GM12878 (cell line): ENCODE data around the gene TRPM5. TPM values are rescaled to one million over a fixed set of nuclear protein-coding genes. Genes with fewer than 3 reads are reported as not detected.

Source experiments
- ATF3 ChIP-seq: IDR thresholded peaks from 2 replicates; pipeline ENCODE4 v1.6.1; 2011; ENCODE audit warnings: low read depth, mild to moderate bottlenecking, low read length, moderate library complexity, borderline replicate concordance; ENCODE audit errors: extremely low read depth
- BMI1 ChIP-seq: fragments of 450-650 bp; IDR thresholded peaks from 2 replicates; pipeline ENCODE4 v1.6.1; 2016; ENCODE audit warnings: mild to moderate bottlenecking, moderate library complexity, borderline replicate concordance
- EZH2 ChIP-seq: IDR thresholded peaks from 2 replicates; pipeline ENCODE4 v1.6.1; 2012; ENCODE audit warnings: low read depth, mild to moderate bottlenecking, control low read depth, inconsistent platforms, low read length, borderline replicate concordance; ENCODE audit not compliant: control insufficient read depth
- REST ChIP-seq: IDR thresholded peaks from 2 replicates; pipeline ENCODE4 v1.6.1; 2012; ENCODE audit warnings: mild to moderate bottlenecking, low read depth, low read length
- SIX5 ChIP-seq: IDR thresholded peaks from 2 replicates; pipeline ENCODE4 v1.6.1; 2011; ENCODE audit warnings: mild to moderate bottlenecking, low read depth, low read length, moderate library complexity; ENCODE audit not compliant: severe bottlenecking
- SMC3 ChIP-seq: IDR thresholded peaks from 2 replicates; pipeline ENCODE4 v1.6.1; 2011; ENCODE audit warnings: low read length, improper control_type of control experiment, borderline replicate concordance
- TAF1 ChIP-seq: IDR thresholded peaks from 2 replicates; pipeline ENCODE4 v1.6.1; 2011; ENCODE audit warnings: mild to moderate bottlenecking, low read depth, low read length, borderline replicate concordance
- ZNF217 ChIP-seq: fragments of 450-650 bp; IDR thresholded peaks from 2 replicates; pipeline ENCODE4 v1.6.1; 2017; ENCODE audit warnings: antibody characterized with exemption, mild to moderate bottlenecking
- polyA plus RNA-seq, 11 experiments: library from polyadenylated mRNA; depleted of rRNA in 4 of 11; unstranded in 6 of 11; stranded (reverse) in 5 of 11; fragments of >200 nt; fragmentation: Nextera tagmentation in 4 of 11; fragmentation: Illumina TruSeq in 1 of 11; extraction: Ambion mirVana in 4 of 11; extraction: Trizol in 1 of 11; gene quantifications; 1 replicate in 1 of 11; 2 replicates in 10 of 11; pipeline versions ENCODE4 v1.2.1 to v1.2.3, GENCODE V29; 2011 to 2016; ENCODE audit warnings: inconsistent platforms in 2 of 11, missing spikeins in 2 of 11, low read depth in 1 of 11
- total RNA-seq, 4 experiments: library from RNA; depleted of rRNA in 3 of 4; stranded (reverse); fragments of >200 nt in 3 of 4; fragmentation: Illumina TruSeq in 1 of 4; extraction: Trizol in 1 of 4; gene quantifications; 2 replicates each; pipeline versions ENCODE4 v1.2.1 to v1.2.3, GENCODE V29; 2013 to 2021

TRPM5 gene
- total and polyA plus RNA-seq, 10 of the 15 experiments (the other 5 are each of a cell fraction or from before 2014, with no cell fraction given), result not detected

- TF ChIP-seq REST (no peak), BMI1 (no peak), EZH2 (no peak), SIX5 (no peak), TAF1 (no peak), SMC3 (no peak), ZNF217 (no peak), ATF3 (no peak)
Measured at GRCh38 chr11:2418693-2419360, 25.5 kb downstream of the TRPM5 start (continued).
